Ovary (tissue), 9 donors: ENCODE results near the gene ZNF827. TPM values are rescaled to one million over a fixed set of nuclear protein-coding genes. Genes with fewer than 3 reads are reported as not detected.

Source experiments
- DNase-seq, 5 donors: peaks; one replicate each; pipeline ENCODE4 v3.0.0-alpha.2; 2019 to 2020
- H3K27ac ChIP-seq, 2 donors: fragments of 200-600 bp; one replicate each; pipeline versions ENCODE4 v1.5.1 to v1.8.0; 2019 to 2022
- H3K27me3 ChIP-seq: fragments of 200-600 bp; one replicate; pipeline ENCODE4 v1.8.0; 2022
- H3K36me3 ChIP-seq: fragments of 200-600 bp; sonication (generic); one replicate; pipeline ENCODE4 v1.5.1; 2019
- H3K4me1 ChIP-seq: one replicate; pipeline ENCODE4 v1.8.1; 2013; ENCODE audit warnings: mild to moderate bottlenecking, moderate library complexity; ENCODE audit not compliant: insufficient read depth
- H3K4me3 ChIP-seq: fragments of 200-600 bp; sonication (generic); one replicate; pipeline ENCODE4 v1.5.1; 2017
- H3K9me3 ChIP-seq, 2 donors: fragments of 200-600 bp in 1 of 2; sonication (generic) in 1 of 2; one replicate each; pipeline versions ENCODE4 v1.5.1 to v1.8.1; 2013 to 2019; ENCODE audit warnings: mild to moderate bottlenecking in 1 of 2, moderate library complexity in 1 of 2
- CTCF ChIP-seq, 3 donors: fragments of 450-650 bp in 2 of 3; fragments of 200-600 bp in 1 of 3; IDR thresholded peaks; one replicate each; pipeline versions ENCODE4 v1.5.1 to v1.8.0; 2016 to 2022; ENCODE audit warnings: antibody characterized with exemption in 3 of 3, mild to moderate bottlenecking in 1 of 3
- EP300 ChIP-seq: sonication (generic); formaldehyde crosslinking; IDR thresholded peaks from one replicate; pipeline ENCODE4 v1.6.1; 2017; ENCODE audit warnings: antibody characterized with exemption
- POLR2A ChIP-seq: fragments of 450-650 bp; IDR thresholded peaks from one replicate; pipeline ENCODE4 v1.6.1; 2017; ENCODE audit warnings: antibody characterized with exemption, mild to moderate bottlenecking, moderate library complexity
- WGBS, 3 donors: extraction: QIAGEN DNeasy Blood & Tissue Kit in 1 of 3; methylation state at CpG; one replicate each; pipeline versions ENCODE4 v1.1.5 to v1.1.7; 2013 to 2017; 5-methylcytosine and 5-hydroxymethylcytosine counted together
- intact Hi-C, 4 donors: fragments of 100-400 bp; cut with DNase I; formaldehyde crosslinking; loops; one replicate each; pipeline versions ENCODE4 v1.11.0 to v1.15.1; 2022 to 2023
- polyA plus RNA-seq, 2 donors: library from polyadenylated mRNA; stranded (reverse); fragments of 200-250 nt in 1 of 2; fragments of 350-450 nt in 1 of 2; fragmentation: Illumina TruSeq in 1 of 2; extraction: RNeasy Lipid Tissue Mini Kit (QIAGEN cat#74804) in 1 of 2; gene quantifications; one replicate each; pipeline ENCODE4 v1.2.3, GENCODE V29; 2013 to 2014
- total RNA-seq, 7 donors: library from RNA; depleted of rRNA in 2 of 7; stranded (reverse); fragments of >200 nt in 2 of 7; fragmentation: NEBNext Ultra II Directional in 3 of 7; extraction: Animal tissue kit (Norgen Biotek cat#: 25700) in 3 of 7; gene quantifications; one replicate each; pipeline versions ENCODE4 v1.1.0 to v1.2.4, GENCODE V29; 2016 to 2023
- donor health status: DM: no; HTN: no; CAD: no; lungs with moderate emphysema.
- donor health status: DM: no; HTN: no; CAD: no.
- donor health status: Bipolar disorder and iron deficiency.
- donor health status: DM: yes; HTN: yes; CAD: no.
- donor health status: DM: no; HTN: no; CAD: no.
- donor health status: DM: yes; HTN: yes; CAD: no.

ZNF827 gene
- total and polyA plus RNA-seq, 9 donors = 7.8 to 36.0 (median 20.0) TPM

- Histone ChIP-seq H3K36me3 (no peaks in the 10 kb centered on the region), H3K27me3 (no peaks in the 10 kb centered on the region), H3K27ac (no peak overlapping the region), H3K4me3 (no peak overlapping the region), H3K4me1 (no peaks in the 10 kb centered on the region), H3K9me3 (no peaks in the 10 kb centered on the region)
- intact Hi-C loops = no loop called here
- no peak for DNase-seq
- 77 to 81% (median 78%) methylated on average over 2 of the region's 2 CpGs for WGBS, 3 donors
- TF ChIP-seq CTCF (IDR thresholded peaks at IDR 0.05) (no peak), EP300 (no peak), POLR2A (no peak)
Measured at GRCh38 chr4:145788755-145789154, 149.9 kb downstream of the ZNF827 start.

GRCh38 chr4:145786830-145787229, 151.8 kb downstream of the ZNF827 start:
- Histone ChIP-seq H3K4me1 (no peaks in the 10 kb centered on the region), H3K4me3 (no peak overlapping the region), H3K36me3 (no peaks in the 10 kb centered on the region), H3K9me3 (no peaks in the 10 kb centered on the region), H3K27me3 (no peaks in the 10 kb centered on the region), H3K27ac (no peak overlapping the region)
- no peak for DNase-seq
- no peak for TF ChIP-seq POLR2A
- 86 to 90% (median 89%) methylated on average over 5 of the region's 5 CpGs for WGBS, 3 donors
- intact Hi-C loops = no loop called here

GRCh38 chr4:145786261-145786660, 152.4 kb downstream of the ZNF827 start:
- DNase-seq = no peak
- Histone ChIP-seq H3K4me1 (no peaks in the 10 kb centered on the region), H3K27ac (no peak overlapping the region), H3K27me3 (no peaks in the 10 kb centered on the region), H3K4me3 (no peak overlapping the region), H3K36me3 (no peaks in the 10 kb centered on the region), H3K9me3 (no peaks in the 10 kb centered on the region)
- intact Hi-C loops = no loop called here
- TF ChIP-seq EP300 (no peak), CTCF (IDR thresholded peaks at IDR 0.05) (no peak), POLR2A (no peak)
- WGBS, 3 donors = 63 to 78% (median 64%) methylated on average over 2 of the region's 2 CpGs

- DNase-seq = no peak
- Histone ChIP-seq H3K4me3 (no peak overlapping the region), H3K27me3 (no peaks in the 10 kb centered on the region), H3K36me3 (no peaks in the 10 kb centered on the region), H3K27ac (no peak overlapping the region), H3K9me3 (no peaks in the 10 kb centered on the region), H3K4me1 (no peaks in the 10 kb centered on the region)
- intact Hi-C loops = no loop called here
- 44 to 56% (median 54%) methylated on average over 2 of the region's 2 CpGs for WGBS, 3 donors
- TF ChIP-seq CTCF (IDR thresholded peaks at IDR 0.05) = no peak
- no peak for TF ChIP-seq EP300
- no peak for TF ChIP-seq POLR2A
Measured at GRCh38 chr4:145785391-145786008, 153.1 kb downstream of the ZNF827 start.

GRCh38 chr4:145784036-145784435, 154.6 kb downstream of the ZNF827 start:
- H3K27me3 ChIP-seq = no peaks in the 10 kb centered on the region
- 91 to 94% (median 94%) methylated on average over 2 of the region's 2 CpGs for WGBS, 3 donors
- no peaks in the 10 kb centered on the region for H3K4me1 ChIP-seq
- TF ChIP-seq POLR2A = no peak
- no peak for TF ChIP-seq EP300
- TF ChIP-seq CTCF (IDR thresholded peaks at IDR 0.05) = no peak
- no peaks in the 10 kb centered on the region for H3K36me3 ChIP-seq
- DNase-seq = no peak
- no peak overlapping the region for H3K4me3 ChIP-seq
- no peaks in the 10 kb centered on the region for H3K9me3 ChIP-seq
- no peak overlapping the region for H3K27ac ChIP-seq
- intact Hi-C loops = no loop called here
